ENCODE measurements around the gene CPTP. TPM values are rescaled to one million over a fixed set of nuclear protein-coding genes. Genes with fewer than 3 reads are reported as not detected.

Gene CPTP
- total and polyA plus RNA-seq, 2 of the 13 experiments (the other 11 are each of a cell fraction or from before 2014, with no cell fraction given): 5.5 to 9.3 TPM

DNA sequence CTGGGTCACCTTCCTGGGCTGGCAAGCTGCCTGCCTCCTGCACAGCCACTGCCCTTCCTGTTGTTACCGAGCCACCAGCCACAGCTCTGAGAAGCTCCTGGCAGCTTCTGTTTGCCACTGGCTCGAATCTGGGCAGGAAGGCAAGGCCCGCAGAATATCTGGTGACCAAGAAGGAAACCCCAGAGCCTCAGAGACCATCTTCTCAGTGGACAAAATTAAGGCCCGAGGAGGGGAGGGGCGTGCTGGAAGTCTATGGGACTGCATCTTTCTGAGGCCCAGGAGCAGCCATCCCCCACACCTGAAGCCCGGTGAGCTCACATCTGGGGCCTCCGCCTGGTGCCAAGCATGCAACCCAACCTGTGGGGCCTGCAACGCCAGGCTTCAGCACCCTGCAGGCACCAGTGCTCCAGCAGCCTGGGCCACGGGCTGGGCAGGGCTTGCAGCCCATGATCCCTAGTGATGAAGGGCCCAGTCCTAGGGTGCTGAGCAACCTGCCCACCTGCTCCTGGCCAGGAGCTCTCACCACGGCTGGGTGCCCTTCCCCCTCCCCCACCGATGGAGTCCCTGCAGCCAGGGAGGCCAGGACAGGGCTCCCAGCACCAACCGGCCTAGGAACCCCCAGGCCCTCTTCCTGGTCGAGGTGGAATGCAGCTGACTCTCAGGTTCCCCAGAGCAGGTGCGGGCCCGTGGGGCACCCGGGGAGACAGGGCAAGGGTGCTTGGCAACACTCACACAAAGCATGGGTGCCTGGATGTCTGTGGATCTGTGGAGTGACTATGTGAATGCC is 879 bp downstream of the CPTP start (continued):
- TF ChIP-seq, protein P1, sequence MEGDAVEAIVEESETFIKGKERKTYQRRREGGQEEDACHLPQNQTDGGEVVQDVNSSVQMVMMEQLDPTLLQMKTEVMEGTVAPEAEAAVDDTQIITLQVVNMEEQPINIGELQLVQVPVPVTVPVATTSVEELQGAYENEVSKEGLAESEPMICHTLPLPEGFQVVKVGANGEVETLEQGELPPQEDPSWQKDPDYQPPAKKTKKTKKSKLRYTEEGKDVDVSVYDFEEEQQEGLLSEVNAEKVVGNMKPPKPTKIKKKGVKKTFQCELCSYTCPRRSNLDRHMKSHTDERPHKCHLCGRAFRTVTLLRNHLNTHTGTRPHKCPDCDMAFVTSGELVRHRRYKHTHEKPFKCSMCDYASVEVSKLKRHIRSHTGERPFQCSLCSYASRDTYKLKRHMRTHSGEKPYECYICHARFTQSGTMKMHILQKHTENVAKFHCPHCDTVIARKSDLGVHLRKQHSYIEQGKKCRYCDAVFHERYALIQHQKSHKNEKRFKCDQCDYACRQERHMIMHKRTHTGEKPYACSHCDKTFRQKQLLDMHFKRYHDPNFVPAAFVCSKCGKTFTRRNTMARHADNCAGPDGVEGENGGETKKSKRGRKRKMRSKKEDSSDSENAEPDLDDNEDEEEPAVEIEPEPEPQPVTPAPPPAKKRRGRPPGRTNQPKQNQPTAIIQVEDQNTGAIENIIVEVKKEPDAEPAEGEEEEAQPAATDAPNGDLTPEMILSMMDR (CRISPR knock-in tag; IDR thresholded peaks at IDR 0.05): no peak
- TF ChIP-seq HDAC1 (CRISPR knock-in tag; IDR thresholded peaks at IDR 0.05): peak; percentile 8; the same call in 1 of the 2 replicates
- no peak for TF ChIP-seq ZNF383 (CRISPR knock-in tag; IDR thresholded peaks at IDR 0.05; ENCODE audit: borderline replicate concordance)
- no peak for TF ChIP-seq KAT7 (CRISPR knock-in tag; IDR thresholded peaks at IDR 0.05; ENCODE audit: borderline replicate concordance)
- no peak for TF ChIP-seq DMAP1 (CRISPR knock-in tag; IDR thresholded peaks at IDR 0.05)
- TF ChIP-seq ZNF652 (CRISPR knock-in tag; IDR thresholded peaks at IDR 0.05; ENCODE audit: borderline replicate concordance, low read depth): no peak
- TF ChIP-seq ZNF558 (CRISPR knock-in tag; IDR thresholded peaks at IDR 0.05; ENCODE audit: borderline replicate concordance): 0 out of 2 replicates have a peak, but pooled peaks have one; percentile 14
- no peak for TF ChIP-seq CBFB (CRISPR knock-in tag; IDR thresholded peaks at IDR 0.05)
- 0 out of 2 replicates have a peak, but pooled peaks have one; percentile 6 for TF ChIP-seq ZNF44 (CRISPR knock-in tag; IDR thresholded peaks at IDR 0.05)
- no peak for TF ChIP-seq JUNB (CRISPR knock-in tag; IDR thresholded peaks at IDR 0.05; ENCODE audit: borderline replicate concordance)
- no peak for TF ChIP-seq ZSCAN29 (CRISPR knock-in tag; conservative IDR thresholded peaks at IDR 0.05)
- no peak for TF ChIP-seq ZNF557 (CRISPR knock-in tag; IDR thresholded peaks at IDR 0.05)
- no peak for TF ChIP-seq ZNF121 (CRISPR knock-in tag; IDR thresholded peaks at IDR 0.05)
- no peak for TF ChIP-seq GABPB1 (CRISPR knock-in tag; IDR thresholded peaks at IDR 0.05)
- TF ChIP-seq, protein P2, sequence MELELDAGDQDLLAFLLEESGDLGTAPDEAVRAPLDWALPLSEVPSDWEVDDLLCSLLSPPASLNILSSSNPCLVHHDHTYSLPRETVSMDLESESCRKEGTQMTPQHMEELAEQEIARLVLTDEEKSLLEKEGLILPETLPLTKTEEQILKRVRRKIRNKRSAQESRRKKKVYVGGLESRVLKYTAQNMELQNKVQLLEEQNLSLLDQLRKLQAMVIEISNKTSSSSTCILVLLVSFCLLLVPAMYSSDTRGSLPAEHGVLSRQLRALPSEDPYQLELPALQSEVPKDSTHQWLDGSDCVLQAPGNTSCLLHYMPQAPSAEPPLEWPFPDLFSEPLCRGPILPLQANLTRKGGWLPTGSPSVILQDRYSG (CRISPR knock-in tag; IDR thresholded peaks at IDR 0.05): no peak
- TF ChIP-seq NFE2L2 (IDR thresholded peaks at IDR 0.05; ENCODE audit: low read length): no peak
- no peak for TF ChIP-seq ZNF20 (CRISPR knock-in tag; IDR thresholded peaks at IDR 0.05)
- no peak for TF ChIP-seq ZNF354B (CRISPR knock-in tag; IDR thresholded peaks at IDR 0.05)
- no peak for TF ChIP-seq SMAD9 (CRISPR knock-in tag; IDR thresholded peaks at IDR 0.05)
- TF ChIP-seq ZNF563 (CRISPR knock-in tag; IDR thresholded peaks at IDR 0.05): no peak
- no peak for TF ChIP-seq RBAK (CRISPR knock-in tag; IDR thresholded peaks at IDR 0.05)
- TF ChIP-seq PAF1 (CRISPR knock-in tag; IDR thresholded peaks at IDR 0.05): no peak
- TF ChIP-seq, protein P3, sequence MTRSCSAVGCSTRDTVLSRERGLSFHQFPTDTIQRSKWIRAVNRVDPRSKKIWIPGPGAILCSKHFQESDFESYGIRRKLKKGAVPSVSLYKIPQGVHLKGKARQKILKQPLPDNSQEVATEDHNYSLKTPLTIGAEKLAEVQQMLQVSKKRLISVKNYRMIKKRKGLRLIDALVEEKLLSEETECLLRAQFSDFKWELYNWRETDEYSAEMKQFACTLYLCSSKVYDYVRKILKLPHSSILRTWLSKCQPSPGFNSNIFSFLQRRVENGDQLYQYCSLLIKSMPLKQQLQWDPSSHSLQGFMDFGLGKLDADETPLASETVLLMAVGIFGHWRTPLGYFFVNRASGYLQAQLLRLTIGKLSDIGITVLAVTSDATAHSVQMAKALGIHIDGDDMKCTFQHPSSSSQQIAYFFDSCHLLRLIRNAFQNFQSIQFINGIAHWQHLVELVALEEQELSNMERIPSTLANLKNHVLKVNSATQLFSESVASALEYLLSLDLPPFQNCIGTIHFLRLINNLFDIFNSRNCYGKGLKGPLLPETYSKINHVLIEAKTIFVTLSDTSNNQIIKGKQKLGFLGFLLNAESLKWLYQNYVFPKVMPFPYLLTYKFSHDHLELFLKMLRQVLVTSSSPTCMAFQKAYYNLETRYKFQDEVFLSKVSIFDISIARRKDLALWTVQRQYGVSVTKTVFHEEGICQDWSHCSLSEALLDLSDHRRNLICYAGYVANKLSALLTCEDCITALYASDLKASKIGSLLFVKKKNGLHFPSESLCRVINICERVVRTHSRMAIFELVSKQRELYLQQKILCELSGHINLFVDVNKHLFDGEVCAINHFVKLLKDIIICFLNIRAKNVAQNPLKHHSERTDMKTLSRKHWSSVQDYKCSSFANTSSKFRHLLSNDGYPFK (CRISPR knock-in tag; IDR thresholded peaks at IDR 0.05; ENCODE audit: borderline replicate concordance): peak; percentile 31; the same call in 1 of the 2 replicates
